K562 (cell line): ENCODE data around the gene GRK4. TPM values are rescaled to one million over a fixed set of nuclear protein-coding genes. Genes with fewer than 3 reads are reported as not detected.

Source experiments
- ATAC-seq: fragments of 200-7000 bp; cut with Tn5 transposase; 3 replicates; pipeline ENCODE4 v1.9.1; 2020; ENCODE audit warnings: moderate library complexity
- BruUV-seq: library from RNA; stranded (reverse); fragments of 400-500 nt; replicated peaks from 2 replicates; lab custom pipeline; 2021; lab: Mats Ljungman, UMichigan
- CTCF ChIA-PET: fragments of 300-600 bp; formaldehyde crosslinking; extraction: SDS; loops from one replicate; lab custom pipeline; 2021; ENCODE audit warnings: low intra/inter-chr PET ratio; lab: Yijun Ruan, JAX
- POLR2A ChIA-PET: fragments of 300-600, 350-650 bp; sonication (Branson Sonifier 250); formaldehyde crosslinking; extraction: SDS; loops from one replicate; lab custom pipeline; 2021; ENCODE audit warnings: antibody characterized with exemption, inconsistent platforms; lab: Yijun Ruan, JAX
- DNase-seq, 4 experiments: peaks; one replicate each; pipeline versions ENCODE4 v3.0.0 to v3.0.0-alpha.2; 2011 to 2018; ENCODE audit warnings: low spot score in 3 of 4, mixed read lengths in 3 of 4; ENCODE audit errors: extremely low read depth in 1 of 4
- FAIRE-seq: peaks from 2 replicates; lab custom pipeline; 2011; peaks lifted over from hg19 to GRCh38; lab: Jason Lieb, UNC
- H2AFZ ChIP-seq: 2 replicates; pipeline ENCODE4 v1.6.0; 2011; ENCODE audit warnings: low read depth, low read length, control low read depth, inconsistent platforms
- H3K27ac ChIP-seq: fragments of 200-600 bp; 3 replicates; pipeline ENCODE4 v1.8.0; 2011; ENCODE audit warnings: low read depth, mild to moderate bottlenecking, control low read depth, inconsistent platforms, low read length, moderate library complexity, mixed read lengths; ENCODE audit errors: extremely low read depth
- H3K27me3 ChIP-seq, 2 experiments: fragments of 300-600 bp in 1 of 2; 2 replicates in 1 of 2; 3 replicates in 1 of 2; pipeline versions ENCODE4 v1.6.0 to v1.8.0; 2011; ENCODE audit warnings: inconsistent platforms in 2 of 2, low read length in 2 of 2, mild to moderate bottlenecking in 1 of 2, mixed read lengths in 1 of 2, moderate library complexity in 1 of 2; ENCODE audit not compliant: control insufficient read depth in 2 of 2, insufficient read depth in 2 of 2
- H3K36me3 ChIP-seq: fragments of 300-600 bp; 3 replicates; pipeline ENCODE4 v1.8.0; 2011; ENCODE audit warnings: mild to moderate bottlenecking, low read length, inconsistent platforms; ENCODE audit not compliant: control insufficient read depth, insufficient read depth
- H3K4me1 ChIP-seq, 2 experiments: fragments of 200-600 bp in 1 of 2; replicated peaks in 1 of 2; 2 replicates in 1 of 2; 3 replicates in 1 of 2; pipeline versions ENCODE4 v1.5.1 to v1.8.0; 2011; ENCODE audit warnings: inconsistent platforms in 2 of 2, low read length in 2 of 2, mild to moderate bottlenecking in 1 of 2, mixed read lengths in 1 of 2, moderate library complexity in 1 of 2; ENCODE audit not compliant: control insufficient read depth in 2 of 2, insufficient read depth in 2 of 2
- H3K4me2 ChIP-seq: 2 replicates; pipeline ENCODE4 v1.6.1; 2011; ENCODE audit warnings: low read length, control low read depth, inconsistent platforms, mixed read lengths; ENCODE audit not compliant: insufficient read depth
- H3K4me3 ChIP-seq: fragments of 200-600 bp; sonication (generic), shearing (Covaris generic); 2 replicates; pipeline ENCODE4 v1.5.1; 2016; ENCODE audit warnings: control low read depth, inconsistent platforms
- H3K79me2 ChIP-seq: fragments of 200-600 bp; 3 replicates; pipeline ENCODE4 v1.8.0; 2011; ENCODE audit warnings: low read length, inconsistent platforms; ENCODE audit not compliant: control insufficient read depth, insufficient read depth
- H3K9ac ChIP-seq, 2 experiments: 2 replicates each; pipeline versions ENCODE4 v1.6.0 to v1.6.1; 2011; ENCODE audit warnings: low read depth in 2 of 2, low read length in 2 of 2, control low read depth in 1 of 2, inconsistent platforms in 1 of 2, mild to moderate bottlenecking in 1 of 2, mixed read lengths in 1 of 2; ENCODE audit not compliant: insufficient read depth in 1 of 2
- H3K9me1 ChIP-seq: one replicate; pipeline ENCODE4 v1.6.0; 2011; ENCODE audit warnings: inconsistent platforms, mild to moderate bottlenecking, low read length, moderate library complexity; ENCODE audit not compliant: control insufficient read depth, insufficient read depth
- H3K9me3 ChIP-seq: replicated peaks from 2 replicates; pipeline ENCODE4 v1.5.1; 2011; ENCODE audit warnings: low read depth, low read length, inconsistent platforms; ENCODE audit not compliant: control insufficient read depth, insufficient read depth
- H4K20me1 ChIP-seq: replicated peaks from 2 replicates; pipeline ENCODE4 v1.6.1; 2011; ENCODE audit warnings: low read length, inconsistent platforms, mixed read lengths; ENCODE audit not compliant: control insufficient read depth, insufficient read depth
- BCOR ChIP-seq: fragments of 450-650 bp; IDR thresholded peaks from 2 replicates; pipeline ENCODE4 v1.6.1; 2016
- HEY1 ChIP-seq: fragments of 250-450 bp; sonication (Bioruptor Pico); IDR thresholded peaks from 2 replicates; pipeline ENCODE4 v1.5.0; 2020; ENCODE audit warnings: mild to moderate bottlenecking, moderate library complexity, borderline replicate concordance
- IRF2 ChIP-seq: sonication (generic); formaldehyde crosslinking; IDR thresholded peaks from 2 replicates; pipeline ENCODE4 v1.8.1; 2022; ENCODE audit warnings: mild to moderate bottlenecking, missing genetic modification reagents
- IRF9 ChIP-seq: fragments of 450-650 bp; IDR thresholded peaks from 2 replicates; pipeline ENCODE4 v1.6.1; 2016; ENCODE audit warnings: missing biosample characterization, missing genetic modification characterization
- KDM2B ChIP-seq: fragments of 250-450 bp; sonication (Bioruptor Pico); IDR thresholded peaks from 2 replicates; pipeline ENCODE4 v1.8.0; 2021; ENCODE audit warnings: mild to moderate bottlenecking, moderate library complexity
- NFIC ChIP-seq: fragments of 450-650 bp; IDR thresholded peaks from 2 replicates; pipeline ENCODE4 v1.6.1; 2017; ENCODE audit warnings: mild to moderate bottlenecking, inconsistent platforms
- PHF8 ChIP-seq: fragments of 200-600 bp; sonication (generic); IDR thresholded peaks from 2 replicates; pipeline ENCODE4 v1.6.1; 2012; ENCODE audit warnings: mixed run types, mild to moderate bottlenecking, inconsistent platforms, low read length, moderate library complexity, borderline replicate concordance
- POLR2H ChIP-seq: IDR thresholded peaks from 2 replicates; pipeline ENCODE4 v1.6.1; 2016; ENCODE audit warnings: missing genetic modification characterization, low read depth, mild to moderate bottlenecking, control low read depth, missing compliant biosample characterization, moderate library complexity
- RBM34 ChIP-seq: fragments of 200-400 bp; formaldehyde crosslinking; IDR thresholded peaks from 2 replicates; pipeline ENCODE4 v1.6.1; 2018; ENCODE audit warnings: low read length, borderline replicate concordance; ENCODE audit not compliant: insufficient read depth
- RHOXF2B ChIP-seq: fragments of 250-450 bp; sonication (Bioruptor Pico); conservative IDR thresholded peaks from 2 replicates; pipeline ENCODE4 v1.5.1; 2021
- XRCC3 ChIP-seq: fragments of 450-650 bp; IDR thresholded peaks from 2 replicates; pipeline ENCODE4 v1.6.1; 2017; ENCODE audit warnings: mild to moderate bottlenecking, moderate library complexity
- ZNF583 ChIP-seq: fragments of 250-450 bp; sonication (Bioruptor Pico); IDR thresholded peaks from 2 replicates; pipeline ENCODE4 v1.4.0; 2020
- WGBS: fragments of 100-300 bp; shearing (Covaris generic); methylation state at CpG from one replicate; pipeline ENCODE4 v1.1.6; 2016; ENCODE audit warnings: low coverage, mixed read lengths; ENCODE audit not compliant: insufficient coverage; ENCODE audit errors: missing lambda C conversion rate; 5-methylcytosine and 5-hydroxymethylcytosine counted together
- in situ Hi-C: fragments of 300-500 bp; cut with MboI; formaldehyde crosslinking; loops from 4 replicates; pipeline ENCODE4 v1.15.0; 2018; ENCODE audit warnings: inconsistent platforms, mixed read lengths
- intact Hi-C: fragments of 100-400 bp; cut with micrococcal nuclease; formaldehyde crosslinking; loops from 2 replicates; pipeline ENCODE4 v1.14.2; 2022
- polyA plus RNA-seq, 8 experiments: library from polyadenylated mRNA; depleted of rRNA in 4 of 8; stranded (reverse) in 5 of 8; unstranded in 3 of 8; fragments of >200 nt; fragmentation: Nextera tagmentation in 2 of 8; fragmentation: Illumina TruSeq in 1 of 8; extraction: Ambion mirVana in 2 of 8; extraction: Trizol in 1 of 8; gene quantifications; 2 replicates each; pipeline versions ENCODE4 v1.2.1 to v1.2.3, GENCODE V29; 2011 to 2014; ENCODE audit warnings: inconsistent platforms in 1 of 8, missing spikeins in 1 of 8
- total RNA-seq, 7 experiments: library from RNA; depleted of rRNA in 6 of 7; stranded (reverse); fragments of >200 nt in 6 of 7; fragmentation: Illumina TruSeq in 2 of 7; extraction: Trizol in 2 of 7; gene quantifications; 2 replicates each; pipeline versions ENCODE4 v1.2.1 to v1.2.3, GENCODE V29; 2011 to 2021; ENCODE audit warnings: low replicate concordance in 1 of 7
- TF ChIP-seq, protein P1 (sequence below), 2 experiments: fragments of 250-450 bp in 1 of 2; fragments of 450-650 bp in 1 of 2; sonication (Bioruptor Pico) in 1 of 2; IDR thresholded peaks; 2 replicates each; pipeline versions ENCODE4 v1.6.1 to v1.8.0; 2016 to 2021; ENCODE audit warnings: mild to moderate bottlenecking in 2 of 2, moderate library complexity in 2 of 2, missing compliant biosample characterization in 1 of 2, missing genetic modification characterization in 1 of 2
- TF ChIP-seq, protein P2 (sequence below): fragments of 450-650 bp; formaldehyde crosslinking; IDR thresholded peaks from 2 replicates; pipeline ENCODE4 v1.4.0; 2020; ENCODE audit warnings: mild to moderate bottlenecking, moderate library complexity
- TF ChIP-seq, protein P3 (sequence below), 3 experiments: IDR thresholded peaks in 2 of 3; conservative IDR thresholded peaks in 1 of 3; 2 replicates each; pipeline ENCODE4 v1.5.1; 2011 to 2012; ENCODE audit warnings: low read length in 3 of 3, mild to moderate bottlenecking in 3 of 3, control low read depth in 2 of 3, improper control_type of control experiment in 1 of 3, inconsistent platforms in 1 of 3, low read depth in 1 of 3, mixed read lengths in 1 of 3, moderate library complexity in 1 of 3; ENCODE audit not compliant: insufficient read depth in 2 of 3

The GRK4 gene
- total and polyA plus RNA-seq, 9 of the 15 experiments (the other 6 are each of a cell fraction or from before 2014, with no cell fraction given) = 1.1 to 4.8 (median 2.6) TPM

DNA sequence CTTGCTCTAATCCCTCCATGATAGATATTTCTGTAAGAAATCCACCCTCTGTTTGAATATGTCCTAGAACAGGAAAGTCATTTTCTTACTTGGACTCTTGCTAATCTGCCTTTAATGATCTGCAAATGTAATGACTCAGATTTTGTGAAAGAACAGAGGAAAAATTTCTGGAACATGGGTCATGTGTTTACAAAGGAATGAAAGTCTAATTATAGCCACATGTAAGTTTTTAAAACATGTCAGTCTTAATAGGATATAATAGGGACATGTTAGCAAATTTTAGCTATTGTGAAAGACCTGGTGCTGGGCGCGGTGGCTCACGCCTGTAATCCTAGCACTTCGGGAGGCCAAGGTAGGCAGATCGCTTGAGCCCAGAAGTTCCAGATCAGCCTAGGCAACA lies 47.6 kb downstream of the GRK4 start:
- Histone ChIP-seq H3K9me3 (no peaks in the 10 kb centered on the region), H3K36me3 (no peaks in the 10 kb centered on the region), H3K4me3 (no peak overlapping the region), H3K4me1 (peaks cover 0 to 5% of the 10 kb centered on the region in 2 experiments; a peak in 3 of 5 replicates), H3K27me3 (peaks cover 29 to 36% of the 10 kb centered on the region in 2 experiments; a peak in 4 of 5 replicates), H3K9ac (no peak overlapping the region), H3K27ac (no peak overlapping the region), H2AFZ (no peak overlapping the region), H3K4me2 (no peak overlapping the region), H3K9me1 (peaks cover 3% of the 10 kb centered on the region), H4K20me1 (no peaks in the 10 kb centered on the region; the same call in 1 of the 2 replicates), H3K79me2 (no peaks in the 10 kb centered on the region)
- TF ChIP-seq PHF8 (no peak), HEY1 (CRISPR knock-in tag) (no peak), IRF9 (tag) (no peak), XRCC3 (no peak), ZNF583 (CRISPR knock-in tag) (no peak), IRF2 (CRISPR knock-in tag) (no peak), RHOXF2B (CRISPR knock-in tag) (no peak), BCOR (no peak), POLR2H (tag) (no peak), NFIC (no peak), KDM2B (CRISPR knock-in tag) (no peak), RBM34 (no peak)
- TF ChIP-seq, protein P1, sequence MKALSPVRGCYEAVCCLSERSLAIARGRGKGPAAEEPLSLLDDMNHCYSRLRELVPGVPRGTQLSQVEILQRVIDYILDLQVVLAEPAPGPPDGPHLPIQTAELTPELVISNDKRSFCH (CRISPR knock-in tag; IDR thresholded peaks at IDR 0.05) = no peak
- TF ChIP-seq, protein P1 (tag; IDR thresholded peaks at IDR 0.05) = no peak
- TF ChIP-seq, protein P2, sequence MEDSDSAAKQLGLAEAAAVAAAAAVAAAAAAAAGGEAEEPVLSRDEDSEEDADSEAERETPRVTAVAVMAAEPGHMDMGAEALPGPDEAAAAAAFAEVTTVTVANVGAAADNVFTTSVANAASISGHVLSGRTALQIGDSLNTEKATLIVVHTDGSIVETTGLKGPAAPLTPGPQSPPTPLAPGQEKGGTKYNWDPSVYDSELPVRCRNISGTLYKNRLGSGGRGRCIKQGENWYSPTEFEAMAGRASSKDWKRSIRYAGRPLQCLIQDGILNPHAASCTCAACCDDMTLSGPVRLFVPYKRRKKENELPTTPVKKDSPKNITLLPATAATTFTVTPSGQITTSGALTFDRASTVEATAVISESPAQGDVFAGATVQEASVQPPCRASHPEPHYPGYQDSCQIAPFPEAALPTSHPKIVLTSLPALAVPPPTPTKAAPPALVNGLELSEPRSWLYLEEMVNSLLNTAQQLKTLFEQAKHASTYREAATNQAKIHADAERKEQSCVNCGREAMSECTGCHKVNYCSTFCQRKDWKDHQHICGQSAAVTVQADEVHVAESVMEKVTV (CRISPR knock-in tag) = no peak
- TF ChIP-seq, protein P3, sequence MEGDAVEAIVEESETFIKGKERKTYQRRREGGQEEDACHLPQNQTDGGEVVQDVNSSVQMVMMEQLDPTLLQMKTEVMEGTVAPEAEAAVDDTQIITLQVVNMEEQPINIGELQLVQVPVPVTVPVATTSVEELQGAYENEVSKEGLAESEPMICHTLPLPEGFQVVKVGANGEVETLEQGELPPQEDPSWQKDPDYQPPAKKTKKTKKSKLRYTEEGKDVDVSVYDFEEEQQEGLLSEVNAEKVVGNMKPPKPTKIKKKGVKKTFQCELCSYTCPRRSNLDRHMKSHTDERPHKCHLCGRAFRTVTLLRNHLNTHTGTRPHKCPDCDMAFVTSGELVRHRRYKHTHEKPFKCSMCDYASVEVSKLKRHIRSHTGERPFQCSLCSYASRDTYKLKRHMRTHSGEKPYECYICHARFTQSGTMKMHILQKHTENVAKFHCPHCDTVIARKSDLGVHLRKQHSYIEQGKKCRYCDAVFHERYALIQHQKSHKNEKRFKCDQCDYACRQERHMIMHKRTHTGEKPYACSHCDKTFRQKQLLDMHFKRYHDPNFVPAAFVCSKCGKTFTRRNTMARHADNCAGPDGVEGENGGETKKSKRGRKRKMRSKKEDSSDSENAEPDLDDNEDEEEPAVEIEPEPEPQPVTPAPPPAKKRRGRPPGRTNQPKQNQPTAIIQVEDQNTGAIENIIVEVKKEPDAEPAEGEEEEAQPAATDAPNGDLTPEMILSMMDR (IDR thresholded peaks at IDR 0.05 in 2 of 3, conservative IDR thresholded peaks at IDR 0.05 in 1 of 3; ENCODE audit: insufficient read depth in 2 of 3, low read depth in 1 of 3, low read length in 3 of 3) = no peak
- no TSS peak for BruUV-seq
- in situ Hi-C loops (no loop called here), intact Hi-C loops (no loop called here)
- ChIA-PET CTCF (no interaction called here), POLR2A (interaction anchor here (0.6 to 1.0 kb wide), 3 partner anchors 20 to 149 kb away, joined by 3 read pairs; no protein-coding TSS in a partner anchor)
- FAIRE-seq (no peak), ATAC-seq (no peak), DNase-seq (no peak)
- 63% methylated on average over 5 of the region's 5 CpGs for WGBS
